ENCODE results near the gene CPVL. TPM values are rescaled to one million over a fixed set of nuclear protein-coding genes. Genes with fewer than 3 reads are reported as not detected.
A peak's percentile ranks its signal among the peaks of the same experiment; 100 is the strongest.

Gene CPVL
- total and polyA plus RNA-seq, 2 of the 8 experiments (the other 6 are each of a cell fraction or from before 2014, with no cell fraction given) = 40.0 to 55.0 TPM

DNA sequence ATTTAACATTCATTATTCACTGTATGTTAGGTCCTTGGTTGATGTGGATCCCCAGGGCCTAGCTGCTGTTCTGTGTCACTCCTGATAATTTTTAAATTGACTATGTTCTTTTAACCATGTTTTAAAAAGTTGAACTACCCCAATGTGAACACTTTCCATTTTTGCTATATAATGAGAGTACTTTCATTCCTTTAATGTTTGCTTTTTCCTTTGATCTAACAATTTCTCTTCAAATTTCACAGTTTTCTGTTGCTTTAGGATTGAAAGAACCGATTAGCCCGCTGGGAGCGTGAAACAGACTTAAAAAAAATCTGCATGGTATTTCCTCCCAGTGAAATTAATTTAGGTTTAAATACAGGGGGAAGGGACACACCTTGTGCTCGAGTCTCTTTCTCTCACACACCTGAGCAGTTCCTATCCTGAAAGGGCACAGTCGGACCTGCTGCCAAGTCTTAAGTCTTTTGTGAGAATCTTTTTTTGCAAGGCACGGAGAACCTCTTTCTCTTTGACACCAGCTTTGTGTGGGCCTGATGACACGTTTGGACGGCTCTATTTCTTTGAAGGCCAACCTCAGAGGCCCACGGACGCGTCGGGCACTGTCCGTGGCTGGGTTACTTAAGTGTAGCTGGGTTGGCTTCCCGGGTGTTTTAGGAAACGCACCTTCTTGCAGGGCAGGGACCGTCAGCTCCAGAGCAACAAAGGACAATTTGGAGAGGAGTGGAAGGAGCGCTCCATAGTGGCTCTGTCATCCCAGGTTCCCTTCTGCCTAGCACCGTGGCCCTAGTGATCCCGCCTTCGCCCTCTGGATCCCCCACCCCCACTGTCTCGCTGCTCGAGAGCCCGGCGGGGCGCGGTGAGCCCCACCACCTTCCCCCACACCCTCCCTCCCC, 47.2 kb upstream of the CPVL start:
- H2BK12ac ChIP-seq (ENCODE audit: low read depth, low read length) = no peak overlapping the region
- no peak overlapping the region for H3K4ac ChIP-seq (replicated peaks; ENCODE audit: insufficient read length, low read depth, low read length)
- H3K23ac ChIP-seq (ENCODE audit: insufficient read length) = no peak overlapping the region
- peak overlapping the region; percentile 94 to 99 for H3K4me2 ChIP-seq (ENCODE audit: insufficient read depth in 1 of 2, low read depth in 2 of 2, low read length in 2 of 2)
- TF ChIP-seq, protein P1, sequence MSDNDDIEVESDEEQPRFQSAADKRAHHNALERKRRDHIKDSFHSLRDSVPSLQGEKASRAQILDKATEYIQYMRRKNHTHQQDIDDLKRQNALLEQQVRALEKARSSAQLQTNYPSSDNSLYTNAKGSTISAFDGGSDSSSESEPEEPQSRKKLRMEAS (IDR thresholded peaks at IDR 0.05) = no peak
- TF ChIP-seq RNF2 (IDR thresholded peaks at IDR 0.05; ENCODE audit: borderline replicate concordance, low read depth, low read length, missing control alignments, poor library complexity, severe bottlenecking) (peak; percentile 9), SUZ12 (IDR thresholded peaks at IDR 0.05; ENCODE audit: low read length) (0 out of 2 replicates have a peak, but pooled peaks have one; percentile 12)
- peak overlapping the region; percentile 38 to 72 (median 51) for H3K4me3 ChIP-seq (ENCODE audit: extremely low read depth in 1 of 4, insufficient read depth in 2 of 4, low read depth in 3 of 4, low read length in 4 of 4)
- no peaks in the 10 kb centered on the region for H3K79me1 ChIP-seq (ENCODE audit: low read depth, low read length)
- peaks cover 14% of the 10 kb centered on the region for H3K23me2 ChIP-seq (ENCODE audit: low read depth, low read length)
- no peak for FAIRE-seq
- no peak overlapping the region for H3K14ac ChIP-seq (ENCODE audit: insufficient read length)
- H3K27me3 ChIP-seq (replicated peaks in 1 of 4; ENCODE audit: control insufficient read depth in 3 of 4, extremely low read depth in 1 of 4, insufficient read depth in 3 of 4, low read length in 3 of 4) = peaks cover 17 to 62% (median 50%) of the 10 kb centered on the region in 4 experiments
- no peaks in the 10 kb centered on the region for H3K36me3 ChIP-seq (ENCODE audit: control insufficient read depth in 2 of 4, insufficient read depth in 4 of 4, low read length in 3 of 4)
- DNase-seq (ENCODE audit: low read depth in 1 of 2, low spot score in 2 of 2) = no peak
- H2AFZ ChIP-seq (ENCODE audit: low read length) = no peak overlapping the region
- no peak overlapping the region; a peak in 1 of 7 replicates for H3K9ac ChIP-seq (replicated peaks in 1 of 4; ENCODE audit: extremely low read depth in 1 of 4, low read depth in 3 of 4, low read length in 3 of 4)
- no peak overlapping the region for H3K18ac ChIP-seq (ENCODE audit: extremely low read depth, low read length)
- H2BK15ac ChIP-seq (ENCODE audit: low read length) = no peak overlapping the region; the same call in 1 of the 2 replicates
- peaks cover 0 to 2% of the 10 kb centered on the region in 2 experiments for H4K20me1 ChIP-seq (replicated peaks in 1 of 2; ENCODE audit: control insufficient read depth in 1 of 2, insufficient read depth in 2 of 2, low read length in 2 of 2)
- H2BK20ac ChIP-seq (ENCODE audit: low read length) = no peak overlapping the region
- H3K79me2 ChIP-seq (ENCODE audit: control insufficient read depth in 1 of 2, insufficient read depth in 2 of 2, low read length in 2 of 2) = no peaks in the 10 kb centered on the region
- no peak overlapping the region for H2AK5ac ChIP-seq (ENCODE audit: low read depth, low read length)
- H3K27ac ChIP-seq (ENCODE audit: low read depth, low read length) = no peak overlapping the region
- H3K9me3 ChIP-seq (ENCODE audit: insufficient read depth in 2 of 2, low read depth in 1 of 2, low read length in 1 of 2) = no peaks in the 10 kb centered on the region
- H4K5ac ChIP-seq (ENCODE audit: insufficient read length, low read depth, low read length) = no peak overlapping the region
- no peak overlapping the region for H4K8ac ChIP-seq (ENCODE audit: extremely low read depth, insufficient read depth, low read length)
- ChIA-PET POLR2A (ENCODE audit: partially characterized antibody) (interaction anchor here (0.6 kb wide), 2 partner anchors 23 to 45 kb away, joined by 3 read pairs; no protein-coding TSS in a partner anchor), CTCF (ENCODE audit: partially characterized antibody) (interaction anchor here (0.8 to 0.9 kb wide), 2 partner anchors 39 to 214 kb away, joined by 3 read pairs; no protein-coding TSS in a partner anchor)
- no peak overlapping the region for H2BK120ac ChIP-seq (replicated peaks; ENCODE audit: low read depth, low read length)
- WGBS, 2 experiments (ENCODE audit: extremely low coverage in 1 of 2, insufficient coverage in 1 of 2, insufficient read length in 1 of 2, insufficient replicate concordance in 2 of 2, low coverage in 1 of 2, low lambda C conversion rate in 2 of 2, missing lambda C conversion rate in 1 of 2) = 7% methylated on average over 20 of the region's 26 CpGs; no CpG with 5 or more reads in 1 of the 2 experiments
- no peak overlapping the region for H2BK5ac ChIP-seq (ENCODE audit: low read depth, low read length)
- H4K91ac ChIP-seq (replicated peaks; ENCODE audit: insufficient read length, low read length) = no peak overlapping the region
- H3K4me1 ChIP-seq (replicated peaks in 1 of 4; ENCODE audit: control insufficient read depth in 3 of 4, insufficient read depth in 4 of 4, low read length in 3 of 4) = peaks cover 7 to 14% (median 8%) of the 10 kb centered on the region in 4 experiments; a peak in 5 of 7 replicates
- H3K56ac ChIP-seq (replicated peaks; ENCODE audit: insufficient read length, low read depth, low read length) = no peak overlapping the region

All from H1 (cell line).